HepG2 (cell line): ENCODE measurements around the gene CKAP2. TPM values are rescaled to one million over a fixed set of nuclear protein-coding genes. Genes with fewer than 3 reads are reported as not detected.

ENCODE experiments used
- ATAC-seq: fragments of 200-7000 bp; cut with Tn5 transposase; 3 replicates; pipeline ENCODE4 v1.9.1; 2020; ENCODE audit warnings: mild to moderate bottlenecking, moderate library complexity
- BruUV-seq: library from RNA; stranded (reverse); fragments of 400-500 nt; replicated peaks from 2 replicates; lab custom pipeline; 2021; lab: Mats Ljungman, UMichigan
- CTCF ChIA-PET: fragments of 300-600 bp; formaldehyde crosslinking; extraction: SDS; loops from one replicate; lab custom pipeline; 2021; ENCODE audit warnings: low total read pairs, inconsistent platforms, low intra/inter-chr PET ratio; lab: Yijun Ruan, JAX
- POLR2A ChIA-PET: fragments of 350-600 bp; sonication (Branson Sonifier 250); formaldehyde crosslinking; loops from one replicate; lab custom pipeline; 2020; ENCODE audit warnings: antibody characterized with exemption, inconsistent platforms; lab: Yijun Ruan, JAX
- DNase-seq: peaks from one replicate; pipeline ENCODE4 v3.0.0-alpha.2; 2015; ENCODE audit warnings: low spot score
- FAIRE-seq: peaks from 3 replicates; lab custom pipeline; 2011; peaks lifted over from hg19 to GRCh38; lab: Jason Lieb, UNC
- H2AFZ ChIP-seq: one replicate; pipeline ENCODE4 v1.6.1; 2011; ENCODE audit warnings: low read length, inconsistent platforms
- H3K27ac ChIP-seq: fragments of 300-600 bp; 3 replicates; pipeline ENCODE4 v1.8.0; 2011; ENCODE audit warnings: mixed run types, mild to moderate bottlenecking, mixed read lengths, low read length, inconsistent platforms; ENCODE audit not compliant: insufficient read depth; ENCODE audit errors: extremely low read length
- H3K27me3 ChIP-seq, 2 experiments: fragments of 200-600 bp in 1 of 2; 2 replicates in 1 of 2; 3 replicates in 1 of 2; pipeline versions ENCODE4 v1.6.0 to v1.8.0; 2011; ENCODE audit warnings: low read length in 2 of 2, mild to moderate bottlenecking in 2 of 2, moderate library complexity in 2 of 2, inconsistent platforms in 1 of 2; ENCODE audit not compliant: insufficient read depth in 2 of 2, control insufficient read depth in 1 of 2
- H3K36me3 ChIP-seq, 2 experiments: fragments of 200-600 bp in 1 of 2; replicated peaks in 1 of 2; 2 replicates in 1 of 2; 3 replicates in 1 of 2; pipeline versions ENCODE4 v1.5.1 to v1.8.0; 2011; ENCODE audit warnings: low read length in 2 of 2, inconsistent platforms in 1 of 2; ENCODE audit not compliant: insufficient read depth in 2 of 2, control insufficient read depth in 1 of 2
- H3K4me1 ChIP-seq: 2 replicates; pipeline ENCODE4 v1.5.1; 2012; ENCODE audit warnings: low read length, inconsistent platforms; ENCODE audit not compliant: insufficient read depth
- H3K4me2 ChIP-seq: 2 replicates; pipeline ENCODE4 v1.6.0; 2011; ENCODE audit warnings: low read depth, low read length, inconsistent platforms
- H3K4me3 ChIP-seq, 3 experiments: fragments of 200-600 bp in 1 of 3; sonication (generic), shearing (Covaris generic) in 1 of 3; replicated peaks in 1 of 3; 2 replicates each; pipeline ENCODE4 v1.5.1; 2011 to 2016; ENCODE audit warnings: low read length in 3 of 3, inconsistent platforms in 2 of 3, low read depth in 2 of 3, mild to moderate bottlenecking in 2 of 3, control low read depth in 1 of 3, mixed read lengths in 1 of 3; ENCODE audit not compliant: insufficient read depth in 1 of 3
- H3K79me2 ChIP-seq: one replicate; pipeline ENCODE4 v1.6.1; 2011; ENCODE audit warnings: low read length, inconsistent platforms; ENCODE audit not compliant: insufficient read depth
- H3K9ac ChIP-seq: 2 replicates; pipeline ENCODE4 v1.6.0; 2011; ENCODE audit warnings: mild to moderate bottlenecking, low read depth, low read length, inconsistent platforms; ENCODE audit not compliant: insufficient read depth
- H3K9me3 ChIP-seq: 2 replicates; pipeline ENCODE4 v1.5.1; 2012; ENCODE audit warnings: mild to moderate bottlenecking, low read length
- H4K20me1 ChIP-seq: 2 replicates; pipeline ENCODE4 v1.6.0; 2011; ENCODE audit warnings: inconsistent platforms, mild to moderate bottlenecking, low read length, moderate library complexity; ENCODE audit not compliant: insufficient read depth
- CBFB ChIP-seq: sonication (generic); formaldehyde crosslinking; IDR thresholded peaks from 2 replicates; pipeline ENCODE4 v1.4.0; 2020; ENCODE audit warnings: missing genetic modification reagents
- GABPB1 ChIP-seq: IDR thresholded peaks from 2 replicates; pipeline ENCODE4 v1.6.1; 2016; ENCODE audit warnings: mild to moderate bottlenecking, missing genetic modification reagents, moderate library complexity, missing compliant biosample characterization
- HDAC1 ChIP-seq: sonication (generic); formaldehyde crosslinking; IDR thresholded peaks from 2 replicates; pipeline ENCODE4 v1.5.1; 2020; ENCODE audit warnings: mild to moderate bottlenecking, missing genetic modification reagents
- HNF4G ChIP-seq, 2 experiments: sonication (generic) in 1 of 2; formaldehyde crosslinking in 1 of 2; IDR thresholded peaks; 2 replicates each; pipeline versions ENCODE4 v1.4.0 to v1.6.1; 2011 to 2020; ENCODE audit warnings: borderline replicate concordance in 2 of 2, low read depth in 2 of 2, mild to moderate bottlenecking in 2 of 2, low read length in 1 of 2, missing genetic modification reagents in 1 of 2, moderate library complexity in 1 of 2
- MAFF ChIP-seq: IDR thresholded peaks from 2 replicates; pipeline ENCODE4 v1.6.1; 2011; ENCODE audit warnings: low read depth, low read length, improper control_type of control experiment
- MTF1 ChIP-seq: sonication (generic); formaldehyde crosslinking; IDR thresholded peaks from 2 replicates; pipeline ENCODE4 v1.5.0; 2020; ENCODE audit warnings: missing genetic modification reagents
- NAIF1 ChIP-seq: sonication (generic); formaldehyde crosslinking; IDR thresholded peaks from 2 replicates; pipeline ENCODE4 v1.5.0; 2020; ENCODE audit warnings: mild to moderate bottlenecking, missing genetic modification reagents, borderline replicate concordance
- PRPF4 ChIP-seq: fragments of 200-400 bp; formaldehyde crosslinking; IDR thresholded peaks from 2 replicates; pipeline ENCODE4 v1.6.1; 2016; ENCODE audit warnings: low read length, low read depth; ENCODE audit not compliant: poor library complexity, severe bottlenecking
- ZNF207 ChIP-seq: fragments of 450-650 bp; IDR thresholded peaks from 2 replicates; pipeline ENCODE4 v1.6.1; 2016; ENCODE audit warnings: antibody characterized with exemption, borderline replicate concordance
- ZNF792 ChIP-seq: IDR thresholded peaks from 2 replicates; pipeline ENCODE4 v1.6.1; 2016
- ZNF879 ChIP-seq: sonication (generic); formaldehyde crosslinking; IDR thresholded peaks from 2 replicates; pipeline ENCODE4 v1.8.1; 2023; ENCODE audit warnings: missing genetic modification reagents
- ZSCAN12 ChIP-seq: sonication (generic); formaldehyde crosslinking; IDR thresholded peaks from 2 replicates; pipeline ENCODE4 v1.9.0; 2021; ENCODE audit warnings: mild to moderate bottlenecking, missing genetic modification reagents
- WGBS: methylation state at CpG from one replicate; pipeline ENCODE4 v1.1.6; 2017; ENCODE audit warnings: low lambda C conversion rate; 5-methylcytosine and 5-hydroxymethylcytosine counted together
- in situ Hi-C: cut with HindIII; loops from 2 replicates; pipeline ENCODE4 v1.10.0; 2017; ENCODE audit warnings: low pct_unique_long_range_greater_than_20kb; ENCODE audit not compliant: extremely low pct_ligation_motif_present
- intact Hi-C: fragments of 100-400 bp; cut with micrococcal nuclease; formaldehyde crosslinking; loops from one replicate; pipeline ENCODE4 v1.10.0; 2022; ENCODE audit not compliant: unreplicated experiment
- polyA plus RNA-seq, 8 experiments: library from polyadenylated mRNA; depleted of rRNA in 3 of 8; stranded (reverse) in 7 of 8; unstranded in 1 of 8; fragments of >200 nt; fragmentation: Illumina TruSeq in 4 of 8; extraction: Trizol in 4 of 8; gene quantifications; 2 replicates each; pipeline versions ENCODE4 v1.2.1 to v1.2.3, GENCODE V29; 2011 to 2016; ENCODE audit warnings: low read depth in 4 of 8, missing spikeins in 1 of 8, mixed read lengths in 1 of 8; ENCODE audit not compliant: insufficient read depth in 1 of 8
- total RNA-seq, 5 experiments: library from RNA; depleted of rRNA; stranded (reverse); fragments of >200 nt; fragmentation: Illumina TruSeq; extraction: Trizol; gene quantifications; 2 replicates each; pipeline ENCODE4 v1.2.3, GENCODE V29; 2016; ENCODE audit warnings: low read depth in 1 of 5
- TF ChIP-seq, protein P1 (sequence below): sonication (generic); formaldehyde crosslinking; IDR thresholded peaks from 2 replicates; pipeline ENCODE4 v1.4.0; 2020; ENCODE audit warnings: mild to moderate bottlenecking, missing genetic modification reagents, borderline replicate concordance

The CKAP2 gene
- total and polyA plus RNA-seq, 2 of the 13 experiments (the other 11 are each of a cell fraction or from before 2014, with no cell fraction given), result 6.7 to 40.3 TPM

DNA sequence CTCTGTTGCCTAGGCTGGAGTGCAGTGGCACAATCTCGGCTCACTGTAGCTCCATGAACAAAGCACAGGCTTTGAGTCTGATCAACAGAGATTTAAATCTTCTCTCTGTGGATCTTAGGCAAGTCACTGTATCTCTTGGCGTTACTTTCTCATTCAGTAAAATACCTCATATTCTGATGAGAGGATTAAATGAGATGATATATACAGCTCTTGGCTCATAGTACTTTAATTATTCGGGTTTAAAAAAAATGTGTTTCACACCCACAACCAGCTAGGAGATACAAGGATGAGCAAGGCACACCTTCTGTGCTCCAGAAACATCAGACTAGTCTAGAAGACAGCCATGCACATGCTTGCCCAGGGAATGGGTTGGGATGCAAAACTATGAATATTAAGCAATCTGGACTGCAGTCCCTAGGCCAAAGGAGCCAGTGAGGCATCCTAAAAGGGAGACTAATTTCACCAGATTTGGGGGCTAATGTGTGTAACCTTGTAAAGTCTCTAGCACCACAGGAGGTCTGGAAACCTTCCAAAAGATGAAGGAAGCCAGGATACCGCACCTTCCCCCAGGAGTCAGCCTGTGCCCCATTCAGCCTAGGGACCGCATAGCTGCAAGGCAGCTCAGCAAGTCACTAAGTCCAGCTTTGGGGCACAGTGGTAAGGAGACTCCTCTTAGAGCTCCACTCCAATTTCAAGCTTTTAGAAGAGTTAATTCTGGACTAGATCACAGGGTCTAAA lies 7.3 kb upstream of the CKAP2 start (continued):
- TF ChIP-seq MTF1 (CRISPR knock-in tag) (no peak), CBFB (CRISPR knock-in tag) (no peak), HDAC1 (no peak), NAIF1 (CRISPR knock-in tag) (no peak)
- TF ChIP-seq, all 625 proteins: peak for 0

GRCh38 chr13:52449331-52450011 lies 5.8 kb upstream of the CKAP2 start:
- intact Hi-C loops, result loop anchor here (1.0 to 10.0 kb wide), 3 partner anchors 21 to 205 kb away; partner anchors contain the start of gene SUGT1
- DNase-seq, result no peak
- peaks cover 34% of the 10 kb centered on the region for H3K79me2 ChIP-seq
- H3K9me3 ChIP-seq, result no peaks in the 10 kb centered on the region
- TF ChIP-seq GABPB1 (CRISPR knock-in tag), result no peak
- TF ChIP-seq, protein P1, sequence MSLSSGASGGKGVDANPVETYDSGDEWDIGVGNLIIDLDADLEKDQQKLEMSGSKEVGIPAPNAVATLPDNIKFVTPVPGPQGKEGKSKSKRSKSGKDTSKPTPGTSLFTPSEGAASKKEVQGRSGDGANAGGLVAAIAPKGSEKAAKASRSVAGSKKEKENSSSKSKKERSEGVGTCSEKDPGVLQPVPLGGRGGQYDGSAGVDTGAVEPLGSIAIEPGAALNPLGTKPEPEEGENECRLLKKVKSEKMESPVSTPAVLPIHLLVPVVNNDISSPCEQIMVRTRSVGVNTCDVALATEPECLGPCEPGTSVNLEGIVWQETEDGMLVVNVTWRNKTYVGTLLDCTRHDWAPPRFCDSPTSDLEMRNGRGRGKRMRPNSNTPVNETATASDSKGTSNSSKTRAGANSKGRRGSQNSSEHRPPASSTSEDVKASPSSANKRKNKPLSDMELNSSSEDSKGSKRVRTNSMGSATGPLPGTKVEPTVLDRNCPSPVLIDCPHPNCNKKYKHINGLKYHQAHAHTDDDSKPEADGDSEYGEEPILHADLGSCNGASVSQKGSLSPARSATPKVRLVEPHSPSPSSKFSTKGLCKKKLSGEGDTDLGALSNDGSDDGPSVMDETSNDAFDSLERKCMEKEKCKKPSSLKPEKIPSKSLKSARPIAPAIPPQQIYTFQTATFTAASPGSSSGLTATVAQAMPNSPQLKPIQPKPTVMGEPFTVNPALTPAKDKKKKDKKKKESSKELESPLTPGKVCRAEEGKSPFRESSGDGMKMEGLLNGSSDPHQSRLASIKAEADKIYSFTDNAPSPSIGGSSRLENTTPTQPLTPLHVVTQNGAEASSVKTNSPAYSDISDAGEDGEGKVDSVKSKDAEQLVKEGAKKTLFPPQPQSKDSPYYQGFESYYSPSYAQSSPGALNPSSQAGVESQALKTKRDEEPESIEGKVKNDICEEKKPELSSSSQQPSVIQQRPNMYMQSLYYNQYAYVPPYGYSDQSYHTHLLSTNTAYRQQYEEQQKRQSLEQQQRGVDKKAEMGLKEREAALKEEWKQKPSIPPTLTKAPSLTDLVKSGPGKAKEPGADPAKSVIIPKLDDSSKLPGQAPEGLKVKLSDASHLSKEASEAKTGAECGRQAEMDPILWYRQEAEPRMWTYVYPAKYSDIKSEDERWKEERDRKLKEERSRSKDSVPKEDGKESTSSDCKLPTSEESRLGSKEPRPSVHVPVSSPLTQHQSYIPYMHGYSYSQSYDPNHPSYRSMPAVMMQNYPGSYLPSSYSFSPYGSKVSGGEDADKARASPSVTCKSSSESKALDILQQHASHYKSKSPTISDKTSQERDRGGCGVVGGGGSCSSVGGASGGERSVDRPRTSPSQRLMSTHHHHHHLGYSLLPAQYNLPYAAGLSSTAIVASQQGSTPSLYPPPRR (CRISPR knock-in tag), result peak; percentile 2; the same call in 1 of the 2 replicates
- TF ChIP-seq ZNF792, result 0 out of 2 replicates have a peak, but pooled peaks have one; percentile 2
- TF ChIP-seq ZNF879 (CRISPR knock-in tag), result no peak
- TF ChIP-seq ZNF207, result no peak
- TF ChIP-seq ZSCAN12 (CRISPR knock-in tag), result no peak
- TF ChIP-seq HNF4G (IDR thresholded peaks at IDR 0.05; ENCODE audit: borderline replicate concordance, low read depth, low read length), result no peak
- TF ChIP-seq HNF4G (CRISPR knock-in tag; IDR thresholded peaks at IDR 0.05; ENCODE audit: borderline replicate concordance, low read depth), result no peak
- TF ChIP-seq MAFF, result no peak
- no peak for TF ChIP-seq PRPF4
- no peaks in the 10 kb centered on the region; a peak in 1 of 5 replicates for H3K27me3 ChIP-seq
- ChIA-PET POLR2A (interaction anchor here (0.7 to 2.3 kb wide), 3 partner anchors 106 to 203 kb away, joined by 3 to 10 read pairs (median 3); partner anchors contain the start of gene SUGT1), CTCF (interaction anchor here (0.6 kb wide), 1 partner anchor 39 kb away, joined by 3 read pairs; no protein-coding TSS in a partner anchor)
- peak overlapping the region; percentile 85 for H3K4me2 ChIP-seq
- in situ Hi-C loops, result loop anchor here (10.0 to 25.0 kb wide), 2 partner anchors 105 to 437 kb away; partner anchors contain the start of genes ALG11, ATP7B and UTP14C
- TSS peak; percentile 59 for BruUV-seq
- H3K9ac ChIP-seq, result peak overlapping the region; percentile 94
- H4K20me1 ChIP-seq, result peaks cover 9% of the 10 kb centered on the region; the same call in 1 of the 2 replicates
- FAIRE-seq, result no peak
- WGBS, result 9% methylated on average over 10 of the region's 10 CpGs
- peak overlapping the region; percentile 88 for H3K27ac ChIP-seq
- peak overlapping the region; percentile 66 to 87 (median 84) for H3K4me3 ChIP-seq
- peaks cover 36% of the 10 kb centered on the region for H3K4me1 ChIP-seq
- no peak overlapping the region for H2AFZ ChIP-seq
- peaks cover 0 to 2% of the 10 kb centered on the region in 2 experiments; a peak in 2 of 5 replicates for H3K36me3 ChIP-seq
- no peak for ATAC-seq
